ENCODE measurements around the gene THBS3. TPM values are rescaled to one million over a fixed set of nuclear protein-coding genes. Genes with fewer than 3 reads are reported as not detected.
"Not testable (repeated sequence)": the region's sequence is repeated elsewhere in the genome, so short reads cannot be mapped to it uniquely, and the experiment has no call there.

THBS3 gene
- total RNA-seq, 1 donor from 2014 or later, result 7.2 TPM

GRCh38 chr1:155219592-155220031 lies 11.9 kb upstream of the THBS3 start:
- no peaks in the 10 kb centered on the region for H3K4me1 ChIP-seq
- H3K27ac ChIP-seq (replicated peaks), result no peak overlapping the region
- TF ChIP-seq CTCF (IDR thresholded peaks at IDR 0.05; ENCODE audit: borderline replicate concordance), result no peak
- H3K9me3 ChIP-seq (replicated peaks), result no peaks in the 10 kb centered on the region
- H3K36me3 ChIP-seq, result no peaks in the 10 kb centered on the region
- H3K27me3 ChIP-seq (ENCODE audit: low read depth), result no peaks in the 10 kb centered on the region
- intact Hi-C loops (cut with micrococcal nuclease), result no loop called here
- no peak overlapping the region for H3K4me3 ChIP-seq
- no peak for DNase-seq

- TF ChIP-seq CTCF (IDR thresholded peaks at IDR 0.05; ENCODE audit: borderline replicate concordance), result no peak
- intact Hi-C loops (cut with micrococcal nuclease), result no loop called here
These were observed 11.3 kb upstream of the THBS3 start for GRCh38 chr1:155218854-155219591.

GRCh38 chr1:155214702-155215101 lies 7.0 kb upstream of the THBS3 start:
- H3K27me3 ChIP-seq (ENCODE audit: low read depth); H3K4me3 ChIP-seq; DNase-seq; H3K36me3 ChIP-seq; H3K27ac ChIP-seq (replicated peaks); H3K9me3 ChIP-seq (replicated peaks); intact Hi-C loops (cut with micrococcal nuclease): not testable (repeated sequence)
- H3K4me1 ChIP-seq, result peaks cover 11% of the 10 kb centered on the region

More at GRCh38 chr1:155218854-155219591, 11.3 kb upstream of the THBS3 start:
- H3K27ac ChIP-seq (replicated peaks), result no peak overlapping the region
- H3K4me3 ChIP-seq, result peak overlapping the region; percentile 5
- no peaks in the 10 kb centered on the region for H3K4me1 ChIP-seq
- no peak for DNase-seq
- no peaks in the 10 kb centered on the region for H3K9me3 ChIP-seq (replicated peaks)
- no peaks in the 10 kb centered on the region for H3K36me3 ChIP-seq
- H3K27me3 ChIP-seq (ENCODE audit: low read depth), result no peaks in the 10 kb centered on the region

- peaks cover 33% of the 10 kb centered on the region for H3K4me1 ChIP-seq
- intact Hi-C loops (cut with micrococcal nuclease); H3K27ac ChIP-seq (replicated peaks); H3K4me3 ChIP-seq; H3K9me3 ChIP-seq (replicated peaks); H3K36me3 ChIP-seq; DNase-seq; H3K27me3 ChIP-seq (ENCODE audit: low read depth): not testable (repeated sequence)
These were observed 4.3 kb upstream of the THBS3 start for GRCh38 chr1:155212051-155212440.

GRCh38 chr1:155211381-155212050 lies 3.8 kb upstream of the THBS3 start:
- H3K4me3 ChIP-seq; H3K27me3 ChIP-seq (ENCODE audit: low read depth); DNase-seq; H3K27ac ChIP-seq (replicated peaks); H3K36me3 ChIP-seq; intact Hi-C loops (cut with micrococcal nuclease); H3K9me3 ChIP-seq (replicated peaks): not testable (repeated sequence)
- H3K4me1 ChIP-seq, result peaks cover 38% of the 10 kb centered on the region

GRCh38 chr1:155210314-155211104 lies 2.8 kb upstream of the THBS3 start:
- Histone ChIP-seq H3K27ac (replicated peaks) (no peak overlapping the region), H3K36me3 (peaks cover 4% of the 10 kb centered on the region), H3K27me3 (ENCODE audit: low read depth) (no peaks in the 10 kb centered on the region), H3K4me3 (no peak overlapping the region), H3K9me3 (replicated peaks) (no peaks in the 10 kb centered on the region), H3K4me1 (peaks cover 39% of the 10 kb centered on the region)
- DNase-seq, result no peak
- no peak for TF ChIP-seq CTCF (IDR thresholded peaks at IDR 0.05; ENCODE audit: borderline replicate concordance)
- intact Hi-C loops (cut with micrococcal nuclease), result no loop called here
